MM.1S (cell line): Measurements from ENCODE around the gene FOXN3.

Source experiments
- CTCF ChIP-seq: fragments of 300-600 bp; sonication (generic); IDR thresholded peaks from 2 replicates; pipeline ENCODE4 v1.5.1; 2016; ENCODE audit warnings: antibody characterized with exemption, low read length, mixed read lengths
- EZH2 ChIP-seq: fragments of 300-600 bp; sonication (generic); optimal IDR thresholded peaks from 2 replicates; pipeline ENCODE3; 2017; ENCODE audit warnings: low read depth, mild to moderate bottlenecking, antibody characterized with exemption, low read length, mixed read lengths
- EZH2phosphoT487 ChIP-seq: fragments of 300-600 bp; sonication (generic); IDR thresholded peaks from 2 replicates; pipeline ENCODE4 v1.6.1; 2018; ENCODE audit warnings: antibody characterized with exemption, low read length

GRCh38 chr14:89372512-89372883 is 44.5 kb downstream of the FOXN3 start:
- TF ChIP-seq CTCF (no peak), EZH2phosphoT487 (no peak), EZH2 (no peak)
